HG03520 (cell line): ENCODE results near the gene ARL4C.
"Not testable (repeated sequence)": the region's sequence is repeated elsewhere in the genome, so short reads cannot be mapped to it uniquely, and the experiment has no call there.

ENCODE experiments used
- ATAC-seq: cut with Tn5 transposase; IDR thresholded peaks from one replicate; pipeline ENCODE4 v1.9.1; 2021; ENCODE audit warnings: mild to moderate bottlenecking, moderate library complexity; ENCODE audit not compliant: unreplicated experiment

ARL4C gene

DNA sequence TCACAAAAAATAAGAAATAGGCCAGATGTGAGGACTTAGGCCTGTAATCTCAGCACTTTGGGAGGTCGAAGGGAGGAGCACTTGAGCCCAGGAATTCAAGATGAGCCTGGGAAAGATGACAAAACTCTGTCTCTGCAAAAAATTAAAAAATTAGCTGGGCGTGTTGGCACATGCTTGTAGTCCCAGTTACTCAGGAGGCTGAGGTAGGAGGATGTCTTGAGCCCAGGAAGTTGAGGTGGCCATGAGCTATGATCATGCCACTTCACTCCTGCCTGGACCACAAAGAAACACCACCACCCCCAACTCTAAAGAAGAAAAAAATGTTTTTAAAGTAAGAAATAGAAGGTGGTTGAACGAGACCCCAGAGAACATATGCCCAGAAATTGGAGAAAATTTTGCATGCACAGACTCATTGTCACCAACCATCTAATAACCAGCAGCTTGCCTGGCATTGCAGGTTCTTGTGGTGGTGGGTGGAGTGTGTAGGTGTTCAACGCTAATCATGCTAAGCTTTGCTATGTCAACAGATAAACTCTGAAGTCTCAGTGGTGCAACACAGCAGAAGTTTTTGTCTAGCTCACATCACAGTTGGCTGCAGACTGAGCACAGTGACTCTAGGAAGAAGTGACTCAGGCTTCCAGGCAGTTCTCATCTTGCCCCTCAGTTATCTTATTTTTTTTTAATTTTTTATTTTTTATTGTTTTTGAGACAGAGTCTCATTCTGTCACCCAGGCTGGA lies 18.6 kb downstream of the ARL4C start:
- no peak for ATAC-seq

DNA sequence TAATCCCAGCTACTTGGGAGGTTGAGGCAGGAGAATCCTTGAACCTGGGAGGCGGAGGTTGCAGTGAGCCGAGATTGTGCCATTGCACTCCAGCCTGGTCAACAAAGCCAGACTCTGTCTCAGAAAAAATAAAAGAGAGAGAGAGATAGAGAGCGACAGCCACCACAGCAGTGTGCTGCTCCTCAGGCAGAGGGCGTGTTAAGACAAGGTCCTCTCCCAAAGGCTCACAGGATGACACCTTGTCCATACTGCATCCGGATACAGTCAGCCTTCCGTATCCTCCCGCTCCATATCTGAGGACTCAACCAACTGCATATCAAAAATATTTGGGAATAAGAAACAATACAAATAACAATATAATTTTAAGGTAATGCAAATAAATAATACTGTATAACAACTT lies 20.1 kb downstream of the ARL4C start:
- ATAC-seq, result no peak

DNA sequence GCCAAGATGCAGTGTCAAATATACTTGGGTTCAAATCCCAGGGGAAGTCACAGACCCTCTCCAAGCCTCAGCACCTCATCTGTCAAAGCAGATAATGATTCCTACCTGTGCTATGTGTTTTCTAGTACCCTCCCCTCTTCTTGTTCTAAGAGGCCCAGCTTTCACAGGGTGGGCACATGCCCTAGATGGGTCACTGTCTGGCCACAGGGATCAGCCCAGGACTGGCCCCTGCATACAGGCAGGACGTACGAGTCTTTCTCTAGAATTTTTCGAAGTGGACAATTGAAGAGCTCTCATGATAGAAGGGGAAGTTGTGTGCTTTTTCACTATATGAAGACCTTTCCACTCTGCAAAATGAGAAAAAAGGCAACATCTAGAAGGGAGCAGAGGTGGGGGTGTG lies 22.2 kb downstream of the ARL4C start:
- ATAC-seq, result no peak

DNA sequence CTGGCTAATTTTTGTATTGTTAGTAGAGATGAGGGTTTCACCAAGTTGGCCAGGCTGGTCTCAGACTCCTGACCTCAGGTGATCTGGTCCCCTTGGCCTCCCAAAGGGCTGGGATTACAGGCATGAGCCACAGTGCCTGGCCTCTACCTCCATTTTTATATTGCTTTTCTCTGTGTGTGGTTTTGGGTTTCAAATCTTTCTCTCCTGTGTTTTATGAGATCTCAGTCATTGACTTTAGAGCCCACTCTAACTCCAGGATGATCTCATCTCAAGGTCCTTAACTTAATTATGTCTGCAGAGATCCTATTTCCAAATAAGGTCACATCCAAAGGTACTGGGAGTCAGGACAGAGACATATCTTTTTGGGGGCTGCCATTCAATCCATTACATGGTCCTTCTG lies 24.7 kb downstream of the ARL4C start:
- ATAC-seq, result no peak

DNA sequence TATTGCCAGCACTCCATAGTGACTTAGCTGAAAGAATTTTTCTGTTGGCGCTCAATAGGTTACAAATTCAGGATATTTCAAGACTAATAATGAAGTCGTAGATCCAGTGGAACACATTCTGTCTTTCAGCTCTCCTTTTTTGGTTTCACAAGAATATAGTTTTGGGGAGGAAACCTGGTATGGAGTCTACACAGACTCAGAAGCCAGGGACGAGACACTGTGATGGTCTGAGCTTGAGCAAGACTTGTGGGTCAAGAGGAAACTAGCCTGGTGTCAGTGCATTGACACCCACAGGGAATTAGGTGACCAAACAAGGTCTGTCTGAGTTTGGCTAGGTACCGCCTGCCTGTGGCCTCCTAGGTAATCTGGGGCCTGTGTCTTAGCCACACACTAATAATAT lies 26.9 kb downstream of the ARL4C start:
- no peak for ATAC-seq

DNA sequence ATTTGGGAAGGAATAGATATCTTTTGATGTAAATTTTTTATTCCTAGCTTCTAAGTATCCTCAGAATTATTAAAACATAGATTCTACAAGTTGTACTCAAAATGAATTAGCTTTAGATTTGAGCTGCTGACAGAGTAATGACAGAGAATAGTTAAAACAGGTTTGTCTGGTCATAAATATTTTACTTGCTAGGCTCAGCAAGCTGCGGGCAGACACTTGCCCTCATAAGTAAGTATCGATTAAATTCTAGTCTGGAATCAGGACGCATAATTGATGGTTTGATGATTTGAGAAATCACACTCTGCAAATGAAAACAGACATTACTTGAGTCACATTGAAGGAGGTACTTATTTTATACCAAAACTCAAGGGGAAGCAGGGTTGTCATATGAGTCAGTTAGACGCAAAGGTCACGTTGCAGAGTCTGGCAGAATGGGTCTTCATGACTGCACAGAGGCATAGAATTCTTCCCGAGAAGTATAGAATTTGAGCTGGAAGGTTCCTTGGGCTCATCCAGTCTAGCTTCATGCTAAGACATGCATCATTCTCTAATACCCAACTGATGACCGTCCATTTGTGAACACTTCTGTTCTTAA lies 27.5 kb downstream of the ARL4C start:
- no peak for ATAC-seq

DNA sequence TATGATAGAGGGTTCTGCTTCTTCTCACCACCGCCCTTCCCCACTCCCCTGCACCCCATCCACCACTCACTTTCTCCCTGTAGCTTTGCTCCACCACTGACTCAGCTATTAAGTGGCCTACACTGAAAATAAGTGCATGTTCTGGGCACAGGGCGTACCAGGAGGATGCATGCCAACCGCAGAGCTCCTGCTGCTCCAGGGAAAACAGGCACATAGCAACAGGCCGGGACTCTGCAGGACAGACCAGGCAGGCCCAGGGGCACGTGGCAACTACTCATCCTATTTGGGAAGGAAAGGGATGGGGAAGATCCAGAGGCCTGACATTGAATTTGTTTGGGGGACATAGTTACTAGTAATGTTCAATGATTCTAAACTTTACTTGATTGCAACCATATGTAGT lies 28.4 kb downstream of the ARL4C start:
- ATAC-seq, result no peak

DNA sequence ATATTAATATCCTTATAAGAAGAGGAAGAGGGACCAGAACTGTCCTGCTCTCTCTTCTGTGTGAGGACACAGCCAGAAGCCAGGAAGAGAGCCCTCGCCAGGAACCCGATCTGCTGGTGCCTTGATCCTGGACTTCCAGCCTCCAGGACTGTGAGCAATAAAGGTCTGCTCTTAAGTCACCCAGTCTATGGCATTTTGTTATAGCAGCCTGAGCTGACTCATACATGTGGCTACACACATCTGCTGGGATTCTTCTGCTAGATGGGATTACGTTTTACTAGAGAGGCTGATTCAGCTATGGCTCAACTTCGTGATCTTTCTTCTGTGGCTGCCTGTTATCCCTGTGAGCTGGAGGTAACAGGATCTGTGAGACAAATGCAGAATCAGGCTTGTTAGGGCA lies 29.6 kb downstream of the ARL4C start:
- ATAC-seq, result no peak

DNA sequence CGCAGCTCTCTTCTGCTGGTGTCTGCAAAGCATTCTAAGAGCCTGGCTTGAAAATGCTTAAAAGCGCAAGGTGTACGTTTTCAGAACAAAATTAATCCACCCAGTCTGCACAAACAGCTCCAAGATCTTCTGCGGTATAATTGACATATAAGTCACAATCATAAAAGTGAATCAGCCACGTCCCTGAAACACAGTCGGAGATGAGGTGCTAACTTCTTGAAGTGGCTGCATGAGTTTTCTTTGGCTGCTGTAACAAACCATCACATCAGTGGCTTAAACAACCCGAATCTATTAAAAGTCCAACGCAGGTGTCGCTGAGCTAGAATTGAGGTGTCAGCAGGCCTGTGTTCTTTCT lies 32.6 kb downstream of the ARL4C start:
- ATAC-seq, result no peak

DNA sequence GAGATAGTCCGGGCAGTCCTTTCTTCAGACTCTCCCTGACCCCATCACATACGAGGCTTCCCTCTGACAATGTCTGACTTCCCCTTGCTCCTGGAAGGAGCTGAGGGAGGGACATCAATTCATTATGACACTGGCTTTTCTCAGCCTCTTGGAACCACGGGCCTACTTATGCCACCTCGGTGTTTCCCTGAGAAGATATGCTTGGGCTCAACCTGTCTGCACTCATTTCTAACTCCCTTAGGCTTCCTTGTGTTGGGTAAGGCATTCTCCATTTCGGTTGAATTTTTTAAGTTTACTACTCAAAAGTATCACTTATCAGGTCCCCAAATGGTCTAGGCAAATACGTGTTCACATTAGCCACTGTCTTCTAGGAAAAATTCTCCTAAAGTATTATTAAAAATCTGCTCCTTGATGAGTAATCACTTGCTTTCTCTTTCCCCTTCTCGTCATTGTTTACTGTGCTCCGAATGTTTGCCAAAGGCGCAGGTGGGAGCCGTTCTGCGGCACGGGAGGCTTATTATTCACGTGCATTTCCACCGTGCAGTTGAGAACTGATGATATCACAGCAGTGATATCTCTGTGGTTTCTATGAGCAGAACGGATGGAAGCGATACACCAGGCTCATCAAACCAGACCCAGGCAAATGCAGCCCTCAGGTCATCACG lies 33.1 kb downstream of the ARL4C start:
- no peak for ATAC-seq

DNA sequence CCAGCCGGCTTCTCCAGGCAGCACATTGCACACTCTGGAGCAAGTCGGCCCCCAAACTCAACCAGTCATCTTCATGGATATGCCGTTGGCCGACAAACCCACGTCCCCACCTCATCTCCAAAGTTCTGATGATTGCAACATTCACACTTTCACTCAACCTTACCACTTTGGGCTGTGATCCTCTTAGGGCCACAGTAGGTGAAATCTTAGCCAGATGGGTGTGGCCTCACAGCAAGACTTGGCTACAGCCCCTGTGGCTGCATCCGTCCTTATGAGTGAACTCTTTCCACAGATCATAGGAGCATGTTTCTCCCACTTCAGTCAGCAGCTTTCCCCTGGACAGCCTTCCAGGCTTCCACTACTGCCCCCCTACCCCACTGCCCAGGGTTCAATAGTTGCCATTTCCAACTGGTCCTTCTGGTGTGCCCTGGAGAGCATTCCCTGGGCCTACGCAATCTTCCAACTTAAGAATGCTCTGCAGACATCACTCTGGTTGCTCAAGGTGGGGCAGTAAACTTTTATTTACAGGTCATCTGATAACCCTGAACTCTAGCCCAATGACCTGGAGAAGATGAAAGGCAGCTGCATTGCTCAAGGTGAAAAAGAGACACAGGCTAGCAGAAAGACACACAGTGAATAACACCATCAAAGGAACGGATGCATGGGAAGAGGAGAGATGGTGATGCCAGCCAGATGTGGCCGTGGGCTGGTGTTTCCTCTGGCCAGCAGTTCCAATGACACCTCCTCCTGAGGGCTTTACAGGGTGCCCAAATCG lies 34.5 kb downstream of the ARL4C start:
- ATAC-seq, result no peak

DNA sequence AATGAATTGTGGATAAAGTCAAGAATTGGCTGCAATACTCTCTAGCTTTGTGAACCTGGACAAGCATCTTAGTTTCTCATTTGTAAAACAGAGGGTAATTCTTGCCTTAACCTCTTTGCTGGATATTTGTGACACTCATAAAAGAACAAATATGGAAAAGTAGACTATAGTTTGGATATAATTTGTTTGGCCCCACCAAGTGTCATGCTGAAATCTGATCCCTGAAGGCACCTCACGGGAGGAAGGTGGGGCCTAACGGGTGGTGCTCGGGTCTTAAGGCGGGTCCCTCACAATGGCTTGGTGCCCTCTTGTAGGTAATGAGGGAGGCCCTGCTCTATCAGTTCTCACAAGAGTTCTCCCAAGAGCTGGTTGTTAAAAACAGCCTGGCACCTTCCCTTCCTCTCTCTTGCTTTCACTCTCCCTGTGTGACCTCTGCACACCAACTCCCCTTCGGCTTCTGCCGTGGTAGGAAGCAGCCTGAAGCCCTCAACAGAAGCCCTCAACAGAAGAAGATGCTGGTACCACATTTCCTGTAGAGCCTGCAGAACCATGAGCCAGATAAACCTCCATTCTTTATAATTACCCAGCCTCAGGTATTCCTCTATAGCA lies 37.4 kb downstream of the ARL4C start:
- ATAC-seq, result no peak

DNA sequence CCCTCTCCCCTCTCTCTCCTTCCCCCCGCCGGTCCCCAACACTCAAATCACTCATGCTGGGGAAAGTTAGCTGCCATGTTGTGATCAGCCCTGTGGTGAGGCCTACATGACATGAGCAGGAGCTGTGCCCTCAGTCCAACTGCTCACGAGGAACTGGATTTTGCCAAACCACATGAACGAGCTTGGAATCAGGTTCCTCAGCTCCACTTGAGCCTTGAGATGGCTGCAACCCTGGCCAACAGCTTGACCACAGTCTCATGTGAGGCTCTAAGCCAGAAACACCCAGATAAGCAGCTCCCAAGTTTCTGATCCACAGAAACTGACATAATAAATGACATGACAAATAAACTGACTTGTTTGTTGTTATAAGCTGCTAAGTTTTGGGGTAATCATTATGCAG lies 38.4 kb downstream of the ARL4C start:
- no peak for ATAC-seq

DNA sequence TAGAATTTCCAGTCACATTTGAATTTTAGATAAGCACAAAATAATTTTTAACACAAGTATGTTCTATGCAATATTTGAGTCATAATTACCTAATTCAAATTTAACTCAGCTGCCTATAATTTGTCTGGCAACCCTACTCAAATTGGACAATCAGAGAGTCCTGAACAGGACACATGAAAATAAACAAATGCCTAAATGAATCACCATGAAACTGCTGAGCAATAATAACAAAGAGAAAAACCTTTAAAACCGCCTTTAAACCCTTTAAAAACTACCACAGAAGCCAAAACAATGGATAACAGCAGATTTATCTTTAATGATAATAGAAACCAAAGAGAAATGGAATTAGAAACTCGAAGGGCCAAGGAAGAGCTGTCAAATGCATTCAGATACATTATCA lies 39.5 kb downstream of the ARL4C start:
- no peak for ATAC-seq

DNA sequence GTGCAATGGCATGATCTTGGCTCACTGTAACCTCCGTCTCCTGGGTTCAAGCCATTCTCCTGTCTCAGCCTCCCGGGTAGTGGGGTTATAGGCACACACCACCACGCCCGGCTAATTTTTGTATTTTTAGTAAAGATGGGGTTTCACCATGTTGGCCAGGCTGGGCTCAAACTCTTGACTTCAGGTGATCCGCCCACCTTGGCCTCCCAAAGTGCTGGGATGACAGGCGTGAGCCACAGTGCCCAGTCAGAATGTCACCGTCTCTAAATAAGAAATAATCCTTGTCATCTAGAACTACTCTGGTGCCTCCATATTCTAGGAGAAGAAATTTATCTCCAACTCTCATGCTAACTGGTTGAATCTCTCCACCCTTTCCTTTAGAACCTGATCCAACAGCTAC lies 41.6 kb downstream of the ARL4C start:
- ATAC-seq, result not testable (repeated sequence)

DNA sequence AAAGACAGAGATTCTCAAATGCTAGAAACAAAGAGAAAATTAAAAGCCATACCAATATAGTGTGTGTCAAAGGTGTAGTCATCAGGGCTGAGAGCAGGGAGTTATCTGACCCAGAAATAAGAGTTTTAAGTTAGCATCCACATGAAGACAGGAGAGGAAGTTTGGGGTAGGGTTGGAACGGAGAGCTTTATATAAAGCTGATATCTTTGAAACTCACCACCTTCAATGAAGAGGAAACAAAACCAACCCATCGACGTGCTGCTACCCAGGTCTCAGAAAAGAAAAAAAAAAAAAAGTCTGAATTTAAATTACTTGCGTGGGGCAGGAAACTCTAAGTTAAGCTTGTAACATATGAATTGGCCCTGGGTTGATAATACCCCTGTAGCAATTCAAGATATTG lies 42.4 kb downstream of the ARL4C start:
- ATAC-seq, result no peak

DNA sequence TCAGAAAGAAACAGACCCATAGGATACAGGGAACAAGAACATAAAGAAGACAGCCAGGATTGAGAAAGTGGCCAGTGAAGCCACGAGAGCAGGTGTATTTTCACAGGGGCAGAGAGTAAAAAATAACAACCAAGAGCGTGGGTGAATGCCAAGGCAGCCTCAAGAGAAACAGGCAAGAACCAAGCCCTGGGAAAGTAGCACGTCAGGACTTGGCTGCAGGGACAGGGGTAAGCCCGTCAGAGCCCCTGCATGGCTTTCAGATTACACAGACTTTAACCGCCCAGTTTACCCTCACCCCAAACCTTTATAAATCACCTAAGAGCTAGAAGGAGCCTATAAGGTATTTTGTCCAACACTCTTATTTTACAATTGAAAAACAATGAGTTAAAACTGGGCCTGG lies 43.7 kb downstream of the ARL4C start:
- ATAC-seq, result no peak

DNA sequence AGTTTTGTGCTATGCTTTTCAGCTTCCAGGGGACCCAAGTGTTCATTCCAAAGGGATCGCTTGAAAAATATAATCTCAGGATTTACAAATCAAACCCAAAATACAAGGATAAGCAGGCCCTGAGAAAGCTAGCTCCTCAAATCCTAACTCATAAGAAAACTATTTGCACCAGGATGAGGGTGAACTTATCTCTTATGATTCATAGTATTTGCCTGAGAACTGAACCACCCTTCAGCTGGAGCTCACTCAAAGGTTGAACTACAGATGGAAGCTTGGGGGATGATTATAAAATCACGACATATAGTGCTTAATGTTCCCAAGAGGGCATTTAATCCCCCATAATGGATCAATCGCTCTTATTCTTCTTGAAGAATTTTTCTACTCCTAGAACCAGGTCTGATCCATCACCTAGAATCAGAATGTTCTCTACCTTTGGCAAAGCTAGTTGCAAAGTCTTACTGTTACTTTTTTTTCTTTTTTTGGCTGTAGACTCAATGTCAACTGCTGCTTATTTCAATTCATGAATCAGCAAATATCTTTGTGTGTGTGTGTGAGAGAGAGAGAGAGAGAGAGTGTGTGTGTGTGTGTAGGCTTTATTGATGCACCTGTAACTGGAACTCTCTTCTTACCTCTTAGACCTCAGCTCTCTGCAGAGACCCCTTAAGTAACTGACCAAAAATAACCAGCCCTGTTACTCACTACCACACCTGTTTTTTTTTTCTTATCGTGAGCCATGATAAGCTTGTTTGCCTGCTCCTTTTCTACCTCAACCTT lies 44.8 kb downstream of the ARL4C start:
- no peak for ATAC-seq

DNA sequence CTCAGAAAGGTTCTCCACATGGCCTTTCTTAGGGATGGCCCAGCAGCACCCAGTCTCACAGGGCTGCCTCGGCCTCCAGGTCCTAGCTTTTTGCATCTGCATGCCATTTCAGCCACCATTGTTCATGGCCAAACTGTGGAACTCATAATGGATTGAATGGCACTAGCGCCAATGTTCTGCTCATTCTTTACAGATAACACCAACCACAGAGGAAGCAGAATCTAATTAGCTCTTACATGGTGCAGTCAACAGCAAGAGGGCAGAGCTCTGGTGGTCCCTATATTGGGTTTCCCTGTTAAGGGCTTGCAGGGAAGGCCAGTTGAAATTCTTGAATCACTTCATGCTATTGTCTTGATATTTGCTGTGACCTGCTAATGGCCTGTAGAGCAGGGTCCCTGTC lies 45.6 kb downstream of the ARL4C start:
- ATAC-seq, result no peak

DNA sequence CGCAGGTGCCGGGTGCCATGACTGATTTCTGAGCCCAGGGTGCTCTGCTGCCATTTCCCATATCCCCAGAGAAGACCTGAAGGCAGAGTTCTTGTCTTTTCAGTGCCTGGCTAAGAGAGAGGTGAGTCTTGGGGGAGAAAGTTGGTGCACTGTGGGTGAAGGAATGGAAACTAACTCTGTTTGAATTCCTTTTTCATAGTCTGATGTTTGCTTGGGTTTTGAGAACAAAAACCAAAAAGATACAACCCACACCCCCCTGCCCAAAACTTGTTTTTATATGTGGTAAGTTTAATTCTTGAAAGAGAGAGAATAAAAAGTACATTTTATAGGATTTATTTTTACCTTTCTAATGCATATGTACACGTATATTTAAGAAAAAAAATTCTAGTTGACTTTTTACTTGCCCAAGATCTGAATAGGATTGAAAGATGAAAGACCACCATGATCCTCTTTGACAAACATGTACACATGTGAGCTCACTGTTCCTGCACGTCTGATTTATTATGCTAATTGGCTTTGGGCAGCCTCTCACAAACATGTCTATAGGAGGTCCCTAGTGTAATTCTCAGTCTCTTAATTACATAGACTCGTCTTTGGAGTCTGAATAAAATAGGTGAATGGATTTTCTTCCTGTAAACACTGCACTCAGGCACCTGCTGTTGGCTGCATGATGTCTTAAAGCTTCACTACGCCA lies 46.3 kb downstream of the ARL4C start:
- no peak for ATAC-seq
